OCI-LY7 (cell line): ENCODE results near the gene SLC25A23.

Experiments
- EZH2phosphoT487 ChIP-seq: fragments of 200-600 bp; sonication (generic); IDR thresholded peaks from 2 replicates; pipeline ENCODE4 v1.6.1; 2018; ENCODE audit warnings: low read depth, borderline replicate concordance, mild to moderate bottlenecking, mixed run types, antibody characterized with exemption, low read length, moderate library complexity, mixed read lengths
- TF ChIP-seq, protein P1 (sequence below): fragments of 200-600 bp; sonication (generic); conservative IDR thresholded peaks from 2 replicates; pipeline ENCODE4 v1.5.1; 2014; ENCODE audit warnings: mild to moderate bottlenecking, antibody characterized with exemption, low read length, moderate library complexity, mixed read lengths

- no peak for TF ChIP-seq EZH2phosphoT487
- TF ChIP-seq, protein P1, sequence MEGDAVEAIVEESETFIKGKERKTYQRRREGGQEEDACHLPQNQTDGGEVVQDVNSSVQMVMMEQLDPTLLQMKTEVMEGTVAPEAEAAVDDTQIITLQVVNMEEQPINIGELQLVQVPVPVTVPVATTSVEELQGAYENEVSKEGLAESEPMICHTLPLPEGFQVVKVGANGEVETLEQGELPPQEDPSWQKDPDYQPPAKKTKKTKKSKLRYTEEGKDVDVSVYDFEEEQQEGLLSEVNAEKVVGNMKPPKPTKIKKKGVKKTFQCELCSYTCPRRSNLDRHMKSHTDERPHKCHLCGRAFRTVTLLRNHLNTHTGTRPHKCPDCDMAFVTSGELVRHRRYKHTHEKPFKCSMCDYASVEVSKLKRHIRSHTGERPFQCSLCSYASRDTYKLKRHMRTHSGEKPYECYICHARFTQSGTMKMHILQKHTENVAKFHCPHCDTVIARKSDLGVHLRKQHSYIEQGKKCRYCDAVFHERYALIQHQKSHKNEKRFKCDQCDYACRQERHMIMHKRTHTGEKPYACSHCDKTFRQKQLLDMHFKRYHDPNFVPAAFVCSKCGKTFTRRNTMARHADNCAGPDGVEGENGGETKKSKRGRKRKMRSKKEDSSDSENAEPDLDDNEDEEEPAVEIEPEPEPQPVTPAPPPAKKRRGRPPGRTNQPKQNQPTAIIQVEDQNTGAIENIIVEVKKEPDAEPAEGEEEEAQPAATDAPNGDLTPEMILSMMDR: no peak
Measured at GRCh38 chr19:6478815-6479214, 19.2 kb upstream of the SLC25A23 start.
